Loucy (cell line): Measurements from ENCODE around the gene PNLIPRP2.

Experiments used
- CTCF ChIP-seq: fragments of 200-600 bp; sonication (generic); conservative IDR thresholded peaks from 2 replicates; pipeline ENCODE4 v1.5.1; 2014; ENCODE audit warnings: mild to moderate bottlenecking, antibody characterized with exemption, low read length
- EZH2phosphoT487 ChIP-seq: fragments of 200-600 bp; IDR thresholded peaks from 2 replicates; pipeline ENCODE4 v1.6.1; 2018; ENCODE audit warnings: antibody characterized with exemption, mild to moderate bottlenecking, moderate library complexity, borderline replicate concordance

DNA sequence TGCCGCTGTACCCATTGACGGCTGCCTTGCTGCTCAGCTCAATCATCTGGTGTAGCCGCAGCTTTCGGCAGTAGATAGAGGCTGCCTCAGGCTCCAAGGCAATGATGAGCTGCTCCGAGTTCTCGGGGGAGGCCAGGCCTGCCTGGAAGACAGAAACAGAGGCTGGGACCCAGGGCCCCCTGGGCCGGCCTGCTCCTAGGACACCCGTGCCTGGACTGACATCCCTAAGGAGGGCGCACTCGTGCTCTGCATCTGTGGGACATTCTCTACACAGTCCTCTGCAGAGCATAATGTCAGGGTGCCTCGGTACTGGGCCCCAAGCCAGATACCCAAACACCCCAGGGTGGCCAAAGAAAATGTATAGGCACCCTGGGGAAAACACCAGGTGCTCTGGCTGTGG, 63.1 kb downstream of the PNLIPRP2 start:
- TF ChIP-seq CTCF: no peak
- TF ChIP-seq EZH2phosphoT487: no peak
